H1 (cell line): Measurements from ENCODE around the gene TSPEAR. TPM values are rescaled to one million over a fixed set of nuclear protein-coding genes. Genes with fewer than 3 reads are reported as not detected.

Experiments
- CTCF ChIA-PET: fragments of 300-600 bp; sonication (Branson Sonifier 250); formaldehyde crosslinking; loops from one replicate; lab custom pipeline; 2021; ENCODE audit not compliant: partially characterized antibody; lab: Charles Lee
- POLR2A ChIA-PET: fragments of 300-600 bp; sonication (Branson Sonifier 250); formaldehyde crosslinking; loops from one replicate; lab custom pipeline; 2021; ENCODE audit warnings: inconsistent platforms; ENCODE audit not compliant: partially characterized antibody; lab: Charles Lee
- DNase-seq, 2 experiments: peaks; one replicate each; pipeline versions ENCODE4 v3.0.0 to v3.0.0-alpha.2; 2010 to 2022; ENCODE audit warnings: low spot score in 2 of 2, low read depth in 1 of 2, mixed read lengths in 1 of 2
- FAIRE-seq: peaks from 2 replicates; lab custom pipeline; 2011; peaks lifted over from hg19 to GRCh38; lab: Jason Lieb, UNC
- H2AFZ ChIP-seq: 2 replicates; pipeline ENCODE4 v1.8.1; 2012; ENCODE audit warnings: low read length, inconsistent platforms
- H2AK5ac ChIP-seq: 2 replicates; pipeline ENCODE4 v1.6.1; 2013; ENCODE audit warnings: low read depth, low read length
- H2BK120ac ChIP-seq: replicated peaks from 2 replicates; pipeline ENCODE3; 2013; ENCODE audit warnings: low read depth, low read length, inconsistent platforms
- H2BK12ac ChIP-seq: 2 replicates; pipeline ENCODE4 v1.6.1; 2013; ENCODE audit warnings: low read depth, low read length
- H2BK15ac ChIP-seq: 2 replicates; pipeline ENCODE4 v1.6.1; 2013; ENCODE audit warnings: low read length
- H2BK20ac ChIP-seq: 2 replicates; pipeline ENCODE4 v1.6.1; 2013; ENCODE audit warnings: low read length
- H2BK5ac ChIP-seq: 2 replicates; pipeline ENCODE4 v1.6.1; 2013; ENCODE audit warnings: low read depth, low read length
- H3K14ac ChIP-seq: 2 replicates; pipeline ENCODE4 v1.6.1; 2013; ENCODE audit warnings: inconsistent platforms; ENCODE audit not compliant: insufficient read length
- H3K18ac ChIP-seq: 2 replicates; pipeline ENCODE4 v1.6.1; 2013; ENCODE audit warnings: low read length; ENCODE audit errors: extremely low read depth
- H3K23ac ChIP-seq: 2 replicates; pipeline ENCODE4 v1.6.1; 2013; ENCODE audit warnings: inconsistent platforms; ENCODE audit not compliant: insufficient read length
- H3K23me2 ChIP-seq: 2 replicates; pipeline ENCODE4 v1.6.1; 2013; ENCODE audit warnings: low read depth, low read length
- H3K27ac ChIP-seq: 2 replicates; pipeline ENCODE4 v1.6.1; 2011; ENCODE audit warnings: low read depth, low read length, inconsistent platforms
- H3K27me3 ChIP-seq, 4 experiments: replicated peaks in 1 of 4; 1 replicate in 1 of 4; 2 replicates in 3 of 4; pipeline versions ENCODE4 v1.6.1 to v1.8.1; 2011 to 2013; ENCODE audit warnings: low read length in 3 of 4, mild to moderate bottlenecking in 3 of 4, inconsistent platforms in 2 of 4, mixed read lengths in 2 of 4, moderate library complexity in 1 of 4; ENCODE audit not compliant: control insufficient read depth in 3 of 4, insufficient read depth in 3 of 4; ENCODE audit errors: extremely low read depth in 1 of 4
- H3K36me3 ChIP-seq, 4 experiments: 2 replicates each; pipeline versions ENCODE4 v1.6.1 to v1.8.1; 2011 to 2013; ENCODE audit warnings: mild to moderate bottlenecking in 4 of 4, low read length in 3 of 4, moderate library complexity in 2 of 4, control low read depth in 1 of 4, inconsistent platforms in 1 of 4; ENCODE audit not compliant: insufficient read depth in 4 of 4, control insufficient read depth in 2 of 4
- H3K4ac ChIP-seq: replicated peaks from 2 replicates; pipeline ENCODE3; 2013; ENCODE audit warnings: low read length, low read depth, mixed read lengths, inconsistent platforms; ENCODE audit not compliant: insufficient read length
- H3K4me1 ChIP-seq, 4 experiments: replicated peaks in 1 of 4; 1 replicate in 1 of 4; 2 replicates in 3 of 4; pipeline versions ENCODE4 v1.6.1 to v1.8.1; 2011 to 2013; ENCODE audit warnings: low read length in 3 of 4, inconsistent platforms in 2 of 4, mixed read lengths in 1 of 4; ENCODE audit not compliant: insufficient read depth in 4 of 4, control insufficient read depth in 3 of 4
- H3K4me2 ChIP-seq, 2 experiments: 2 replicates each; pipeline versions ENCODE4 v1.6.1 to v1.8.1; 2011 to 2013; ENCODE audit warnings: low read depth in 2 of 2, low read length in 2 of 2, control low read depth in 1 of 2, inconsistent platforms in 1 of 2, mild to moderate bottlenecking in 1 of 2; ENCODE audit not compliant: insufficient read depth in 1 of 2
- H3K4me3 ChIP-seq, 4 experiments: fragments of 200-600, 300-600 bp in 1 of 4; sonication (generic), shearing (Covaris generic), sonication (Bioruptor Twin) in 1 of 4; 2 replicates each; pipeline versions ENCODE4 v1.5.1 to v1.8.1; 2011 to 2016; ENCODE audit warnings: low read length in 4 of 4, low read depth in 3 of 4, control low read depth in 2 of 4, inconsistent platforms in 2 of 4, mild to moderate bottlenecking in 2 of 4, mixed read lengths in 1 of 4, moderate library complexity in 1 of 4; ENCODE audit not compliant: insufficient read depth in 2 of 4; ENCODE audit errors: extremely low read depth in 1 of 4
- H3K56ac ChIP-seq: replicated peaks from 2 replicates; pipeline ENCODE3; 2013; ENCODE audit warnings: low read depth, mild to moderate bottlenecking, mixed read lengths, low read length, inconsistent platforms; ENCODE audit not compliant: insufficient read length
- H3K79me1 ChIP-seq: 2 replicates; pipeline ENCODE4 v1.6.1; 2013; ENCODE audit warnings: low read depth, low read length, control low read depth
- H3K79me2 ChIP-seq, 2 experiments: 2 replicates each; pipeline versions ENCODE4 v1.6.1 to v1.8.1; 2012 to 2013; ENCODE audit warnings: low read length in 2 of 2, mild to moderate bottlenecking in 2 of 2, inconsistent platforms in 1 of 2; ENCODE audit not compliant: insufficient read depth in 2 of 2, control insufficient read depth in 1 of 2
- H3K9ac ChIP-seq, 4 experiments: replicated peaks in 1 of 4; 1 replicate in 1 of 4; 2 replicates in 3 of 4; pipeline versions ENCODE4 v1.6.1 to v1.8.1; 2011 to 2013; ENCODE audit warnings: low read depth in 3 of 4, low read length in 3 of 4, control low read depth in 2 of 4, mild to moderate bottlenecking in 2 of 4, moderate library complexity in 2 of 4, inconsistent platforms in 1 of 4; ENCODE audit errors: extremely low read depth in 1 of 4
- H3K9me3 ChIP-seq, 2 experiments: 2 replicates each; pipeline versions ENCODE4 v1.6.1 to v1.8.1; 2012 to 2013; ENCODE audit warnings: mild to moderate bottlenecking in 2 of 2, moderate library complexity in 2 of 2, control low read depth in 1 of 2, inconsistent platforms in 1 of 2, low read depth in 1 of 2, low read length in 1 of 2, mixed read lengths in 1 of 2; ENCODE audit not compliant: insufficient read depth in 2 of 2
- H4K20me1 ChIP-seq, 2 experiments: replicated peaks in 1 of 2; 2 replicates each; pipeline versions ENCODE3 to v1.8.1; 2011 to 2013; ENCODE audit warnings: inconsistent platforms in 2 of 2, low read length in 2 of 2, mild to moderate bottlenecking in 1 of 2; ENCODE audit not compliant: insufficient read depth in 2 of 2, control insufficient read depth in 1 of 2
- H4K5ac ChIP-seq: 2 replicates; pipeline ENCODE4 v1.6.1; 2013; ENCODE audit warnings: low read length, low read depth, mixed read lengths, inconsistent platforms; ENCODE audit not compliant: insufficient read length
- H4K8ac ChIP-seq: 2 replicates; pipeline ENCODE4 v1.8.0; 2013; ENCODE audit warnings: mild to moderate bottlenecking, moderate library complexity, low read length, inconsistent platforms; ENCODE audit not compliant: insufficient read depth; ENCODE audit errors: extremely low read depth
- H4K91ac ChIP-seq: replicated peaks from 2 replicates; pipeline ENCODE3; 2013; ENCODE audit warnings: low read length, mixed read lengths, inconsistent platforms; ENCODE audit not compliant: insufficient read length
- GABPA ChIP-seq: IDR thresholded peaks from 2 replicates; pipeline ENCODE4 v1.6.1; 2011; ENCODE audit warnings: mild to moderate bottlenecking, low read length, moderate library complexity, borderline replicate concordance; ENCODE audit not compliant: insufficient read depth
- GTF2F1 ChIP-seq: IDR thresholded peaks from 2 replicates; pipeline ENCODE4 v1.6.1; 2012; ENCODE audit warnings: low read depth, low read length, improper control_type of control experiment, borderline replicate concordance
- HDAC2 ChIP-seq, 2 experiments: fragments of 300-600 bp in 1 of 2; sonication (generic) in 1 of 2; IDR thresholded peaks; 2 replicates each; pipeline ENCODE4 v1.6.1; 2011 to 2012; ENCODE audit warnings: low read depth in 2 of 2, low read length in 2 of 2, mild to moderate bottlenecking in 2 of 2, moderate library complexity in 2 of 2, borderline replicate concordance in 1 of 2, inconsistent platforms in 1 of 2
- JUN ChIP-seq: IDR thresholded peaks from 2 replicates; pipeline ENCODE4 v1.6.1; 2011; ENCODE audit warnings: low read depth, mild to moderate bottlenecking, improper control_type of control experiment, low read length
- JUND ChIP-seq: IDR thresholded peaks from 2 replicates; pipeline ENCODE4 v1.6.1; 2011; ENCODE audit warnings: mild to moderate bottlenecking, improper control_type of control experiment, low read length
- NRF1 ChIP-seq: IDR thresholded peaks from 2 replicates; pipeline ENCODE4 v1.6.1; 2011; ENCODE audit warnings: mild to moderate bottlenecking, low read depth, low read length, improper control_type of control experiment
- POU5F1 ChIP-seq: IDR thresholded peaks from 2 replicates; pipeline ENCODE4 v1.6.1; 2011; ENCODE audit warnings: low read depth, mild to moderate bottlenecking, low read length, moderate library complexity
- SAP30 ChIP-seq: fragments of 300-600 bp; sonication (generic); IDR thresholded peaks from 2 replicates; pipeline ENCODE4 v1.7.1; 2012; ENCODE audit warnings: low read length, moderate library complexity, mild to moderate bottlenecking, inconsistent platforms; ENCODE audit not compliant: insufficient read depth, insufficient replicate concordance
- SP2 ChIP-seq: IDR thresholded peaks from 2 replicates; pipeline ENCODE4 v1.6.1; 2012; ENCODE audit warnings: mild to moderate bottlenecking, low read length, inconsistent platforms
- SUZ12 ChIP-seq: fragments of 200-600 bp; sonication (generic); IDR thresholded peaks from 2 replicates; pipeline ENCODE4 v1.6.1; 2012; ENCODE audit warnings: mild to moderate bottlenecking, inconsistent platforms, low read length, moderate library complexity, mixed read lengths
- TAF1 ChIP-seq: IDR thresholded peaks from 2 replicates; pipeline ENCODE4 v1.6.1; 2011; ENCODE audit warnings: mild to moderate bottlenecking, low read depth, low read length
- TEAD4 ChIP-seq: IDR thresholded peaks from 2 replicates; pipeline ENCODE4 v1.6.1; 2012; ENCODE audit warnings: low read depth, low read length, inconsistent platforms, mixed read lengths
- USF2 ChIP-seq: IDR thresholded peaks from 2 replicates; pipeline ENCODE4 v1.6.1; 2011; ENCODE audit warnings: low read length, improper control_type of control experiment
- YY1 ChIP-seq: IDR thresholded peaks from 2 replicates; pipeline ENCODE4 v1.6.1; 2011; ENCODE audit warnings: low read depth, mild to moderate bottlenecking, low read length
- WGBS, 2 experiments: shearing (Covaris generic) in 1 of 2; methylation state at CpG; one replicate each; pipeline versions ENCODE4 v1.1.6 to v1.1.7; 2013 to 2015; ENCODE audit warnings: low lambda C conversion rate in 2 of 2, mixed read lengths in 2 of 2, inconsistent platforms in 1 of 2, low coverage in 1 of 2, missing lambda C conversion rate in 1 of 2; ENCODE audit not compliant: insufficient replicate concordance in 2 of 2, insufficient coverage in 1 of 2, insufficient read length in 1 of 2; ENCODE audit errors: extremely low coverage in 1 of 2, missing lambda C conversion rate in 1 of 2; 5-methylcytosine and 5-hydroxymethylcytosine counted together
- polyA plus RNA-seq, 7 experiments: library from polyadenylated mRNA; depleted of rRNA in 3 of 7; stranded (reverse) in 5 of 7; unstranded in 2 of 7; fragments of >200 nt in 5 of 7; fragments of 200-250 nt in 2 of 7; gene quantifications; 1 replicate in 5 of 7; 2 replicates in 1 of 7; 4 replicates in 1 of 7; pipeline versions ENCODE4 v1.2.1 to v1.2.3, GENCODE V29; 2011 to 2013; ENCODE audit warnings: missing spikeins in 2 of 7, mixed read lengths in 2 of 7
- total RNA-seq: library from RNA; stranded (reverse); fragmentation: NEBNext Ultra II Directional; extraction: Animal tissue kit (Norgen Biotek cat#: 25700); gene quantifications from 2 replicates; pipeline ENCODE4 v1.2.1, GENCODE V29; 2021

The TSPEAR gene
- total and polyA plus RNA-seq, 2 of the 8 experiments (the other 6 are each of a cell fraction or from before 2014, with no cell fraction given) = 0.58 to 0.89 TPM

GRCh38 chr21:44566403-44566802 lies 145.0 kb downstream of the TSPEAR start:
- Histone ChIP-seq H3K23ac (no peak overlapping the region), H3K4me3 (no peak overlapping the region), H3K36me3 (no peaks in the 10 kb centered on the region), H2BK20ac (no peak overlapping the region), H3K56ac (no peak overlapping the region), H4K8ac (no peak overlapping the region), H2BK5ac (no peak overlapping the region), H2BK12ac (no peak overlapping the region), H2AK5ac (no peak overlapping the region), H4K5ac (no peak overlapping the region), H3K4me1 (peaks cover 0 to 3% (median 0%) of the 10 kb centered on the region in 4 experiments; a peak in 1 of 7 replicates), H2AFZ (no peak overlapping the region), H3K9ac (no peak overlapping the region), H4K91ac (no peak overlapping the region), H3K14ac (no peak overlapping the region), H2BK120ac (no peak overlapping the region), H3K9me3 (peaks cover 4 to 6% of the 10 kb centered on the region in 2 experiments; a peak in 2 of 4 replicates), H4K20me1 (no peaks in the 10 kb centered on the region), H3K27ac (no peak overlapping the region), H3K79me2 (no peaks in the 10 kb centered on the region), H3K18ac (no peak overlapping the region), H2BK15ac (no peak overlapping the region), H3K4ac (no peak overlapping the region), H3K79me1 (no peaks in the 10 kb centered on the region), H3K4me2 (no peak overlapping the region), H3K23me2 (no peaks in the 10 kb centered on the region), H3K27me3 (no peaks in the 10 kb centered on the region)
- FAIRE-seq (no peak), DNase-seq (no peak)
- ChIA-PET CTCF (no interaction called here), POLR2A (no interaction called here)
- 94% methylated on average over 1 of the region's 1 CpG; no CpG with 5 or more reads in 1 of the 2 experiments for WGBS, 2 experiments
- TF ChIP-seq POU5F1 (no peak), SUZ12 (no peak), SP2 (no peak), SAP30 (no peak), TAF1 (no peak), NRF1 (no peak), USF2 (no peak), HDAC2 (IDR thresholded peaks at IDR 0.05; ENCODE audit: borderline replicate concordance in 1 of 2, low read depth in 2 of 2, low read length in 2 of 2) (no peak), JUN (no peak), JUND (no peak), TEAD4 (no peak), GABPA (no peak), YY1 (no peak), GTF2F1 (no peak)
